GM12891 (cell line): Measurements from ENCODE around the gene BICD1.

Experiments used
- POLR2AphosphoS5 ChIP-seq: IDR thresholded peaks from 2 replicates; pipeline ENCODE4 v1.6.1; 2011; ENCODE audit warnings: low read depth, low read length, control low read depth
- TAF1 ChIP-seq: IDR thresholded peaks from 2 replicates; pipeline ENCODE4 v1.6.1; 2011; ENCODE audit warnings: low read depth, low read length, control low read depth

DNA sequence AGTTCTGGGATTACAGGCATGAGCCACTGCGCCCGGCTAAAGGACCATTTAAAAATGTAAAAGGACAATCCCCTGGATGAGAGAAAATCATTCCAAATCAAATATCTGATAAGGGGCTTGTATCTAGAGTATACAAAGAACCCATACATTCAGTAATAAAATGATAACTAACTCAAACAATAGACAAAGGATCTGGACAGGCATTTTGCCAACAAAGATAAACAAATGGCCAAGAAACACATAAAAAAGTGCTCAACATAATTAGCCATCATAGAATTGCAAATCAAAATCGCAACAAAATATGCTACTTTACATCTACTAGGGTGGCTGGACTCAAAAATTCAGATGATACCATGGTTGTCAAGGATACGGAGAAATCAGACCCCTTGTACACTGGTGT, 8.5 kb upstream of the BICD1 start:
- no peak for TF ChIP-seq POLR2AphosphoS5
- TF ChIP-seq TAF1: no peak
